Inflammatory macrophage (primary cell): ENCODE data around the gene MLLT10.

Experiments used
- DNase-seq, 2 donors: peaks; one replicate each; pipeline ENCODE4 v3.0.0-alpha.2; 2020 to 2022

The MLLT10 gene

GRCh38 chr10:21517134-21518031 lies 16.6 kb upstream of the MLLT10 start:
- DNase-seq, result peak in 1 of 2 donors; percentile 14

GRCh38 chr10:21518149-21518640 lies 15.8 kb upstream of the MLLT10 start:
- DNase-seq, result no peak

DNA sequence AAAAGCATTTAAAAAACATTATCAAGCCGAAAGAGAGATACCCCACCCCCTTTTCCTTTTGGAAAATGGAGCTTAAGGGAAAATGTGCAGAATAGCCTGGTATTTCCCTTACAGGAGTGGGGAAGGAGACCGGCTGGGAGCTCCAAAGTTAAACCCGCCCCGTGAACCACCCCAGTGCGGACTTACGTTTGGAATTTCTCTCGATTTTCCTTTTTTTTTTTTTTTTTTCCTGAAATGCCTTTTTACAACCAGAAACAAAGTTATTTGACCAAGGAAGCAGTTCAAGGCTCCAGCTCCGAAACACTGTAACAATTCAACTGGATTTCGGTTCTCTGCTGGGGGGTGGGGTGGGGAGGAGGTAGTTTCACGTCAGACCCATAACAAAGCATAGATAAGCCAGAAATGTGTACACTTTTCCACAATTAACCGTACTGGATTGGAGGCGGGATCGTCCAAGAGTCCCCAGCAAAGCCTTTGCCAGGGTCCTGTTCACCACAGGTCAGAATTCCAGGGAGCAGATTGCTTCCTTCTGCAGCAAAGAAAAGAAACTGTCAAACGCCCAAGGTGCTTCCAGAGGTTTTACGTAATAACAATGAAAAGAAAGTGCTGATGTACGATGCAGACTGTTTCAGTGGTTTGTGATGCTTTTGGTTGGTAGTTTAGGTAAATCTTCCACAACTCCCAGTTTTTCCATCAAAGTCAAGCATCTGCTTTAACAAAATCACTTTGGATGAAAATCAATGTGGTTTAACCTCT lies 15.2 kb upstream of the MLLT10 start:
- DNase-seq, result no peak

GRCh38 chr10:21519397-21519933 lies 14.6 kb upstream of the MLLT10 start:
- DNase-seq, result no peak

GRCh38 chr10:21519941-21520436 lies 14.0 kb upstream of the MLLT10 start:
- no peak for DNase-seq

DNA sequence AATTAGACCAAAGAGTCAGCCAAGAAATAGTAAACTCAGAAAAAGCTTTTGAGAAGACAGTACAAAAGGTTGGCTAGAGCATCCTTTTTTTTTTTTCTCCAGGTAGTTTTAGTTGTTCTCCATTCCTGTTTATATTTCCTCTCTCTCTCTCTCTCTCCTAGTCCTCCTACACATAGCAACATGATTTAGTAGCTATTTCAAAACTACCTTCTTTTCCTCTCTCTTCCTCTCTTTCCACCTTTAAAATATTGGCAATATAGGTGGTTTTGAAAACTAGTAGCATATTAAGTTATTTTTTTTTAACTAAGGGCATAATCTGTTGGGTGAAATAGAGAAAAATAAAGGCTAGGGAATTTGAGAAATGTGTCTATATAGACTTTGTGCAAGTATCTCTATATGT lies 13.5 kb upstream of the MLLT10 start:
- no peak for DNase-seq

- DNase-seq, result no peak
Observed at GRCh38 chr10:21520949-21521348, 13.1 kb upstream of the MLLT10 start.

- no peak for DNase-seq
Observed at GRCh38 chr10:21521751-21522533, 12.1 kb upstream of the MLLT10 start.

DNA sequence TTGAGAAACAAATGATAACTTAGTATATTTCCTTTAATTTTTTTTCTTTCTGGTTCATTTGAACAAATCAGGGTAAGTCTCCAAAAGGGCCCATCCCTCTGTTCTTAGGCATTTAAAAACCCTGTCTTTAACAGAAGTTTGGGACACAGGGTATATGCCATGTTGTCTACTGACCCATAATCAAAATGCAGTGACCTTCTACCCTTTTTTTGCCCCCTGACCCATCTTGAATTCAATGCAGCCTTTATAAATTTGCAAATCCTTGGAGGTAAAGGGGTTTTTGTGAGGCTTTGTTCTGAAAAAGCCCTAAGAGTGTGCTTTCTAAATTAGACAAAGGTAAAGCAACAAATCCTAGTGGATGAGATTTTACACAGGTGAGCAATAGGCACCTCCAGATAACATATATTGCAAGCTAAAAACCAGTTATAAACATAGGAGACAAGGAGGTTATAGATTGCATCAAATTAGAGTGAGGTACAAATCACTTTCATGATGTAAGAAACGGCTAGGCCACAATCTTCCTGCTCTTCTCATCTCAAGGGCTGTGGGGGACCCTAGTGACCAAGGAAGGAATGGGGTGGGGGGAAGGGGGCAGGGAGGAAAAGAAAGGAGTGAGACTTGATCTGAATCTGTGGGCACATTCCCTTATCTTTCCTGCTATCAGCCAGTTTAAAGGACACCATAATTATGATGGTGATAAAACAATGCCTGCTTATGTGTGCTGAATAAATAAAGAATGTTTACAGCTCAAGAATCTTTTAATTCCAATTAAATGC lies 11.2 kb upstream of the MLLT10 start:
- DNase-seq, result no peak

DNA sequence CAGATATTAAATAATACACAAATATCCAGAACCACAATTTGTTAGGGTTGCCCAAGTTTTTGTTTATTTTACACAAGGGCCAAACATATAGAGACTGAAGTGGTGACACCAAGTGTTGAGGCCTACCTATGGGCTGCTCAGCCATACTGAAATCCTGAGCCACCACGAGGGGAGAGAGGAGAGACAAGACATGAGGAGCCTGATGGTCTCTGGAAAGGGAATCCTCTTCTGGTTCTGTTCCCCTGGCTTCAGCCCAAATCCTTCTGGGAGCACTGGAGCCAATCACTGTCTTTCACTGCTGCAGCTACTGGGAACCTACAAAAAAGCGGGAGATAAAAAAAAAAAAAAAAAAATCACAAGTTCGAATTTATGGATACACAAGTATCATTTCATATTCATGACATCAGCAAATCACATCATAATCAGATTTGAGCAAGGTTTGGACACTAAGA lies 10.4 kb upstream of the MLLT10 start:
- DNase-seq, result no peak

- no peak for DNase-seq
Observed at GRCh38 chr10:21524131-21524525, 9.9 kb upstream of the MLLT10 start.

- peak; percentile 37 to 46 for DNase-seq
Observed at GRCh38 chr10:21524526-21525366, 9.3 kb upstream of the MLLT10 start.

GRCh38 chr10:21525367-21526187 lies 8.5 kb upstream of the MLLT10 start, which contains the start of gene SKIDA1:
SKIDA1 (minus strand) TSS chr10:21525682; CDS start chr10:21517822, 7,860 bp downstream.
- DNase-seq, result peak; percentile 74

- DNase-seq, result peak; percentile 45 to 55
Observed at GRCh38 chr10:21526188-21526859, 7.7 kb upstream of the MLLT10 start.

GRCh38 chr10:21526860-21527597 lies 7.0 kb upstream of the MLLT10 start:
- DNase-seq, result peak; percentile 51 to 58

- no peak for DNase-seq
Observed at GRCh38 chr10:21527598-21528235, 6.3 kb upstream of the MLLT10 start.

GRCh38 chr10:21528236-21529031 lies 5.6 kb upstream of the MLLT10 start:
- DNase-seq, result no peak
